ENCODE data around the gene TRPC3.
"Not testable (repeated sequence)": the region's sequence is repeated elsewhere in the genome, so short reads cannot be mapped to it uniquely, and the experiment has no call there.

The TRPC3 gene

GRCh38 chr4:121950680-121951520 lies 960 bp downstream of the TRPC3 start:
- no peak for DNase-seq (ENCODE audit: low read depth)
- H3K4me3 ChIP-seq (ENCODE audit: low read depth, low read length), result peak overlapping the region; percentile 59

- peak overlapping the region; percentile 59 for H3K4me3 ChIP-seq (ENCODE audit: low read depth, low read length)
- no peak for DNase-seq (ENCODE audit: low read depth)
Measured at GRCh38 chr4:121950212-121950679, 1.6 kb downstream of the TRPC3 start.

GRCh38 chr4:121946644-121947043 lies 5.2 kb downstream of the TRPC3 start:
- DNase-seq (ENCODE audit: low read depth), result no peak
- no peak overlapping the region for H3K4me3 ChIP-seq (ENCODE audit: low read depth, low read length)

GRCh38 chr4:121943941-121944340 lies 7.9 kb downstream of the TRPC3 start:
- no peak overlapping the region for H3K4me3 ChIP-seq (ENCODE audit: low read depth, low read length)
- DNase-seq (ENCODE audit: low read depth), result no peak

GRCh38 chr4:121939690-121940089 lies 12.2 kb downstream of the TRPC3 start:
- no peak overlapping the region for H3K4me3 ChIP-seq (ENCODE audit: low read depth, low read length)
- DNase-seq (ENCODE audit: low read depth), result no peak

GRCh38 chr4:121938282-121939092 lies 13.4 kb downstream of the TRPC3 start:
- H3K4me3 ChIP-seq (ENCODE audit: low read depth, low read length), result no peak overlapping the region
- DNase-seq (ENCODE audit: low read depth), result no peak

- DNase-seq (ENCODE audit: low read depth), result no peak
- H3K4me3 ChIP-seq (ENCODE audit: low read depth, low read length), result no peak overlapping the region
Measured at GRCh38 chr4:121936101-121936500, 15.8 kb downstream of the TRPC3 start.

- H3K4me3 ChIP-seq (ENCODE audit: low read depth, low read length), result no peak overlapping the region
- DNase-seq (ENCODE audit: low read depth), result no peak
Measured at GRCh38 chr4:121934635-121935034, 17.2 kb downstream of the TRPC3 start.

- DNase-seq (ENCODE audit: low read depth), result no peak
- no peak overlapping the region for H3K4me3 ChIP-seq (ENCODE audit: low read depth, low read length)
Measured at GRCh38 chr4:121932212-121932974, 19.5 kb downstream of the TRPC3 start.

GRCh38 chr4:121930304-121930703 lies 21.6 kb downstream of the TRPC3 start:
- no peak overlapping the region for H3K4me3 ChIP-seq (ENCODE audit: low read depth, low read length)
- no peak for DNase-seq (ENCODE audit: low read depth)

GRCh38 chr4:121927948-121928347 lies 23.9 kb downstream of the TRPC3 start:
- DNase-seq (ENCODE audit: low read depth), result no peak
- no peak overlapping the region for H3K4me3 ChIP-seq (ENCODE audit: low read depth, low read length)

GRCh38 chr4:121926490-121926889 lies 25.4 kb downstream of the TRPC3 start:
- DNase-seq (ENCODE audit: low read depth); H3K4me3 ChIP-seq (ENCODE audit: low read depth, low read length): not testable (repeated sequence)

- DNase-seq (ENCODE audit: low read depth), result no peak
Measured at GRCh38 chr4:121923306-121923705, 28.6 kb downstream of the TRPC3 start.

GRCh38 chr4:121913667-121914066 lies 38.2 kb downstream of the TRPC3 start:
- no peak overlapping the region for H3K4me3 ChIP-seq (ENCODE audit: low read depth, low read length)
- no peak for DNase-seq (ENCODE audit: low read depth)

More at GRCh38 chr4:121923306-121923705, 28.6 kb downstream of the TRPC3 start:
- no peak overlapping the region for H3K4me3 ChIP-seq (ENCODE audit: low read depth, low read length)

GRCh38 chr4:121908346-121908745 lies 43.5 kb downstream of the TRPC3 start:
- no peak for DNase-seq (ENCODE audit: low read depth)
- H3K4me3 ChIP-seq (ENCODE audit: low read depth, low read length), result no peak overlapping the region

GRCh38 chr4:121900132-121900983 lies 51.5 kb downstream of the TRPC3 start:
- peak; percentile 3 for DNase-seq (ENCODE audit: low read depth)
- no peak overlapping the region for H3K4me3 ChIP-seq (ENCODE audit: low read depth, low read length)

- H3K4me3 ChIP-seq (ENCODE audit: low read depth, low read length), result no peak overlapping the region
- DNase-seq (ENCODE audit: low read depth), result no peak
Measured at GRCh38 chr4:121898150-121898549, 53.7 kb downstream of the TRPC3 start.

- DNase-seq (ENCODE audit: low read depth), result no peak
- no peak overlapping the region for H3K4me3 ChIP-seq (ENCODE audit: low read depth, low read length)
Measured at GRCh38 chr4:121888134-121888533, 63.7 kb downstream of the TRPC3 start.

- no peak for DNase-seq (ENCODE audit: low read depth)
- no peak overlapping the region for H3K4me3 ChIP-seq (ENCODE audit: low read depth, low read length)
Measured at GRCh38 chr4:121885115-121885514, 66.7 kb downstream of the TRPC3 start.

Data from skeletal muscle cell (primary cell).